CD4-positive, alpha-beta T cell treated with Interleukin-17A for 1 hour (primary cell): ENCODE data around the gene ALKBH6.
"Not testable (repeated sequence)": the region's sequence is repeated elsewhere in the genome, so short reads cannot be mapped to it uniquely, and the experiment has no call there.

Source experiments
- DNase-seq: peaks from one replicate; pipeline ENCODE4 v3.0.0-alpha.2; 2020

ALKBH6 gene

DNA sequence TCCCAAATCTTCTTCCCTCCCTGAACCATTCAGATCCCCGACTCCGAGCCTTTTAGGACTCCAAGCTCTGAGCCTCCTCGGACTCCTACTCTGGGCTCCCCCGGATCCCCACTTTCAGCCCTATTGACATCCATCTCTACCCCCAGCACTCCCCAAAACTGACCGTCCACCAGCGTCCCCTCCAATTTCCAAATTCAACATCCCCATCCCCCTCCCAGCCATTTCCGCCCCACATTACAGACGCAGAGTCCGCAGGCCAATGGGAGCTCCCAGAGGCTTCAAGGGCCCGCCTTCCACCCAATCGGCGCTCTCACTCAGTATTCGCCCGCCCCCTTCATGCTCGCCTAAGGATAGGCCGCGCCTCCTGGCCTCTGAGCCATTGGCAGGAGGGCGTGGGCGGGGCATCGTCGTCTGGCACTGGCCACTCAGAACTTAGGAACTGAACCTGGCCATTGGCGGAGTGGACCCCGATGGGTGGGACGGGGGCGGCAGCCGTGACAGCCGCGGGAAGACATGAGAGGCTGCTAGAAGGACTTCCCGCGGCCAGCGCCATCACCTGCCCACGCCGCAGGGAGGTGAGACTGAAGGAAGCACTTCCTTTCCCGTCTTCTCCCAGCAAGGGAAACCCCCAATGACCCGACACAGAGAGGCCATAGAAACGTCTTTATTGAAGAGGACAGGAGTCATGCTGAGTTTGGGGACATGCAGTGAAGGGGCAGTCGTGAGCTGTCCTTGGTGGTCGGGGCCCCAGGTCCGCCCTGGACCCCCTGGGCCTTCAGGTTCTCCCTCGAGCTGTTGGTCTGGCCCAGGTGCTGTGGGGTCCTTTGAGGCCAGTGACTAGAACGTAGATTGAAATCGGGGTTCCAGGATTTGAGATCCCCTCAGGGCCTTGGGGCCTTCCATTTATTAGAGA lies at the start of gene ALKBH6:
Gene ALKBH6, minus strand, starts transcription at position 202 of the 913 bp plus-strand sequence. CDS start 816 bp downstream, outside the sequence.
- DNase-seq = peak; percentile 99

DNA sequence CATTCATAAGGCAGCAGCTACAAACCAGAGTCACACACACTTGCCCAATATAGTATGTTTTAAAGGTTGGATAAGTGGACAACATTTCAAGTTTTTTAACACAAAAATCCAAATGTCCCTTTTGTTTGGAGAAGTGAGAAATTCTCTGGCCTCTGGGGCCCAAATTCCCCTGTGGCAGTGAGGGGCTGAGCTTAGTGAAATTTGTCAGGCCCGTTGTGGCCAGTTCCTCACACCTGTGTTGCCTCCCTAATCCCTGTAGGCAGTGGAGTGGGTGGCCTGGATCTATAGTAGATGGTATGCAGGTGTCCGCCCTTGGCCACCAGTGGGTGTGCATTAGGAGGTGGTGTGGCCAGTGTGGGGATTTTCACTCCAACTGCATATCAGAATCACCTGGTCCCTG lies 47.4 kb upstream of the ALKBH6 start:
- no peak for DNase-seq

DNA sequence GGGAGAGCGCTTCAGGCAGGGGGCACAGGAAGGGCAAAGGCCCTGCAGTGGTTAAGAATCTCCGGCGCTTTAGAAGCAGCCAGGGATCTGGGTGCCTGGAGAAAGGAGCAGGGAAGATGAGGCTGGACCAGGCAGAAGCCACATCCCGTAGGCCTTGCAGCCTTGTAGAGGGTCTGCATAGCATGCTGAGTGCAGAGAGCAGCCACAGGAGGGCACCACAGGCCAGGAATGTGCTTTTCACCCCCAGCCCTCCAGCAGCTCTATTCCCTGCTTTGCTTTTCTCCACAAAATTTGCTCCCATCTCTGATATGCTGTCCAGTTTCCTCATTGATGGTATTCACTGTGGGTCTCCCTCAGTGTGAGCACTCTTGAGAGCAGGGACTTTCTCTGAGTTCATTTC lies 46.4 kb upstream of the ALKBH6 start:
- DNase-seq = peak; percentile 21

GRCh38 chr19:36059180-36059910 lies 45.3 kb upstream of the ALKBH6 start:
- no peak for DNase-seq

DNA sequence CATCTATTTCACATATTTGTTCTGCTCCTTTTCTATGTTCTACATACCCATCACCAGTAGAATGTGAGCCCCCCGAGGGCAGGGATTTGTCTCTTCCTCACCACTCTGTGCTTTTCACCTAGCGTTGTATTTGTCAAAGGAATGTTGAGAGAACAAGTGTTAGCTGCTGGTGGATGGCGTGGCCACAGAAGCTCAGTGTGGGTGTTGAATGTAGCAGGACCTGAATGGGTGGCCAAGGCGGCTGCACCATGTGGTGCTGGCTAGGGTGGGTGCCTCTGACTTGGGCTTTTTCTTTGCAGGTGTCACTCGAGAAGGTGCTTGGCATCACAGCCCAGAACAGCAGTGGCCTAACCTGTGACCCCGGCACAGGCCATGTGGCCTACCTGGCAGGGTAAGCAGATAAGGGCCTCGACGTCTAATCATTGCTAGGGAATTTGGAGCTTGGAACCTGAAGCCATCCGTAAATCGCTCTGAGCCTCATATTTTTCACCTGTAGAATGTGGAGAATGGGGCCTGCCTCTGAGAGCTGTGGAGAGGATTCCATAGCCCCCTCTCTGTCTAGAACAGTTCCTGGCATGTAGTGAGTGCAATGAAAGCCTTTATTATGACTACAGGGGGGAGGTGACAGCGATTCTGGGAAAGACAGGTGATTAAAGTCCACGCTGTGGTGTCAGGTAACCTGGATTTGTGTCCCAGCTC lies 44.6 kb upstream of the ALKBH6 start:
- no peak for DNase-seq

DNA sequence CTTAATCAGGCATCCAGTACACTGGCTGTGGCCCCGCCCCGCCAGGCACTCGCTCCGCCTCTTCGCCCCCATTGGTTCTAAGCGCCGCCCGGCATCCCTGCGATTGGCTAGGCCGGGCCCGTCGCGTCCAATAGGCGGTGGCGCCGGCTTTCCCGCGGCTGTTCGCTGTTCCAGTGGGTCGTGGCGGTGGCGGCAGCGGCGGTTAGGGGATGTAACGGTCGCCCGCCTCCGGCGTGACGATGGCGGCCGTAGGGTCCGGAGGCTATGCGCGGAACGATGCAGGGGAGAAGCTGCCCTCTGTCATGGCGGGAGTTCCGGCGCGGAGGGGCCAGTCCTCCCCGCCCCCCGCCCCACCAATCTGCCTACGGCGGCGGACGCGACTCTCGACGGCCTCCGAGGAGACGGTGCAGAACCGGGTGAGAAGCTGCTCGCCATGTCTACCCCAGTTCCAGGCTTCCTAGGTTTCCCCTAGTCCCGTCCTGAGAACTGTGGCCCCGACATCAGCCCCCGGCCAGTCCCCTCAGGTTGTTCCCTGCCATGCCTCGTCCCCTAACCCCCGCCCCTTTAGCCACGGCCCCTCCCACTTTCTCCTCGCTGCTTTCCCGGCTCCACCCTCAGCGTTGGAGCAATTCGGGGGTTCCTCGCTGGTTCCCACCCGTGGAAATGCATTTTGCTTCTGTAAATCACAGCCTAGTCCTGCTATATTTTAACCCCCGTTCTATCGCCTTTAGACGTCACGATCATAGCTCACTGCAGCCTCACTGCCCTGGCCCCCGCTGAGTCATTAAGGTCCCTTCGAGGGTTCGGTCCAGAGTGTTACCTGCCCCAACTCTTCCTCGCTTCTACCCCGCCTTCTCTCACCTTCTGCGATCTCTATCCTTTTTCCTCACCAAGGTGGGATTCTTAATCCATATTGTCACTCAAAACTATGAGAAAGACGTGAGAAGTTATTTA lies 41.0 kb upstream of the ALKBH6 start, which contains the start of gene WDR62:
Gene WDR62, plus strand, starts transcription at position 165 of the 954 bp plus-strand sequence. Its CDS starts 75 bp downstream, at position 240.
- DNase-seq = peak; percentile 40

GRCh38 chr19:36054119-36054732 lies 40.2 kb upstream of the ALKBH6 start, which contains the start of gene THAP8:
THAP8 (minus strand) TSS chr19:36054285; CDS start chr19:36054217, 68 bp downstream.
- peak; percentile 100 for DNase-seq

DNA sequence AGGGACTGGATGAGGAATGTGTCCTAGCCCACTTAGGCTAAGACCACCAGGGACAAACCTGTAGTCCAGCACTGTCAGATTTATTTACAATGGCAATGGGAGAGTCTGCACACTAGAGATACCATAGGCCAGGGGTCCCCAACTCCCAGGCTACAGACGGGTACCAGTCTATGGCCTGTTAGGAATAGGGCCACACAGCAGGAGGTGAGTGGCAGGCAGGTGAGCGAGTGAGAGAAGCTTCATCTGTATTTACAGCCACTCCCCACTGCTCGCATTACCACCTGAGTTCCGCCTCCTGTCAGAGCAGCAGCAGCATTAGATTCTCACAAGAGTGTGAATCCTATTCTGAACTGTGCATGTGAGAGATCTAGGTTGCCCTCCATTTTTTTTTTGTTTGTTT lies 37.6 kb upstream of the ALKBH6 start:
- DNase-seq = no peak

- no peak for DNase-seq
These were observed 37.2 kb upstream of the ALKBH6 start for GRCh38 chr19:36051236-36051635.

DNA sequence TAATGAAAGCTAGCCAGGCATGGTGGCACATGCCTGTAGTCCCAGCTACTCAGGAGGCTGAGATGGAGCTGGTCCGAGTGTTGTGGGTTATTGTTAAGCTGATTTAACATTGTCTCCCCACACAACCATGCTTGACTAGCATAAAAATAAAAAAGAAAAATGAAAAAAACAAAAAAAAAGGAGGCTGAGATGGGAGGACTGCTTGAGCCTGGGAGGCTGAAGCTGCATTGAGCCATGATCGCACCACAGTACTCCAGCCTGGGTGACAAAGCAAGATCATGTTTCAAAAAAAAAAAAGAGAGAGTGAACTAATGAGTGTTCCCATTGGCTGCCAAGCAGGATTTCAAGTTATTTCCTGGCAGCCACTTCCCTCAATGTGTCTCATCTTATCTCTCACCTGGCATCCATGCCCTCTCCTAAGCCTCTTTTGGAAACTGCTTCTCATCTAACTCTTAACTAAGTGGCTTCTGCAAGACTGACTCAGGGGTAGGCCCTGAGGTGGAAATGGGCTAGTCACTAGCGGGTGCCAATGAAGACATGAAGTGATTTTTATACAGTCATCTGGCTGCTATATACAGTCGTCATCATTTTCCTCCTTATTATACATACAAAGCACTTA lies 35.2 kb upstream of the ALKBH6 start:
- DNase-seq = no peak

GRCh38 chr19:36047835-36048234 lies 33.8 kb upstream of the ALKBH6 start:
- no peak for DNase-seq

DNA sequence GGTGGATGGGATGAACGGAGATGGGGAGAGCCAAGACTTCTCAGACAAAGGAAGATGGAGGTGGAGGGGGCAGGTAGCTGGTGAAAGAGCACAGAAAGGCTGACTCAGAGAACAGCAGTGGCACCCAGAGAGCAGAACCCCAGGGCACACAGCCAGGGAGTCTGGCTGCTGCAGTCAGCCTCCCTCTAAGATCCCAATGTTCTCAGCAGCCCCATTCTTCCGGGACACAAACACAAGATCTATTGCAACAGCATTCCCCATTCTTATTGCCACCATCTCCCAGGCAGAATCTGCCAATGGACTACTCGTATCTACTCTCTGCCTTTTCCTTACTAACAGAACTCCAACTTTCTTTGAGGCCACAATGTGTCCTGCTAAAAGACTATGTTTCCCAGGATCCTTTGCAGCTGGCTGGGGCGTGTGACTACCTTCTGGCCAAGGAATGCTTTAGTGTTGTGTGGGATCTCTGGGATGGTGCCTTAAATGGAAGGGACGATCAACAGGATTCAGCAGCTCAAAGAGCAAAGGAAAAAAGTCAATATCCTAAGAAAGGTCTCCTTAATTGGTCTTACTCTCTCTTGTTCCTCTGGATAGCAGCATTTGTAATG lies 32.5 kb upstream of the ALKBH6 start:
- DNase-seq = no peak

DNA sequence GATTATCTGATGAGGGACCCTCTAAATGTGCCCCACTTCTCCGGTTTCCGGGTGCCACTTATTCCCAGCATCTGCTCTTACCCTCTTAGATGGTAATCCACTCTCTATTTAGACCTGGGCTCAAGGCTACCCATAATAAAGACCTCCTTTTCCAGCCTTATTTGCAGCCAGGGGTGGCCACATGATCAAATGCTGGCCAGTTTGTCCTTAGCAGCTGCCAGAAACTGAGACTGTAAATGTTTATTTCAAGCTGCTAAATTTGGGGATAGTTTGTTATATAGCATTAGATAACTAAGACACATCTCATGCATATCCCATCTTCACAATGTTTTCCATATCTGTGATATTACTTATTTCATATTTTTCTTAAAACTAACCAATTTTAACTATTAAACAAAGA lies 29.9 kb upstream of the ALKBH6 start:
- DNase-seq = no peak

- DNase-seq = no peak
These were observed 27.8 kb upstream of the ALKBH6 start for GRCh38 chr19:36041831-36042230.

DNA sequence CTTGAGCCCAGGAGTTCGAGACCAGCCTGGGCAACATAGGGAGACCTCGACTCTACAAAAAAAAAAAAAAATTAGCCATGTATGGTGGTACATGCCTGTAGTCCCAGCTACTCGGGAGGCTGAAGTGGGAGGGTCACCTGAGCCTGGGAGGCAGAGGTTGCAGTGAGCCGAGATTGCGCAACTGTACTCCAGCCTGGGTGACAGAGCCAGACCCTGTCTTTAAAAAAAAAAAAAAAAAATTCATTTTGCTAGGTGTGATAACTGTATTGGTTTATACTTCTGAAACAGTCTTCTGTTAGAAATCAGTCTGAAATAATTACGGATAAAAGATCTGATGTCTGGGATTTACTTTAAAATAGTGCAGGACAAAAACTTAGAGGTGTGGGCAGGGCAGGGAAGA lies 27.1 kb upstream of the ALKBH6 start:
- not testable (repeated sequence) for DNase-seq

DNA sequence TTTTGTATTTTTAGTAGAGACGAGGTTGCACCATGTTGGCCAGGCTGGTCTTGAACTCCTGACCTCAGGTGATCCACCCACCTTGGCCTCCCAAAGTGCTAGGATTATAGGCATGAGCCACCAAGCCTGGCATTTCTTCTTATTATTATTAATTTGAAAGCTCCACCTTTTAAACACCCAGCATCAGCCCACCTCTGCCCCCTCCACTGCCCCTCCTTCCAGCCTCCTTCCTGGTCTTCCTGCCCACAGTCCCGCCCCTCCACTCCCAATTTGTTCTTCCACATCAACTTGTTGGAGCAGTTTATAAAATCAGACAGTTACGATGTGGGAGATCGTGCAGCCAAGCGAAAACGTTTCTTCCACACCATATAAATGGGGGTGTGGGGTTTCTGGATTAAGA lies 26.5 kb upstream of the ALKBH6 start:
- DNase-seq = no peak

DNA sequence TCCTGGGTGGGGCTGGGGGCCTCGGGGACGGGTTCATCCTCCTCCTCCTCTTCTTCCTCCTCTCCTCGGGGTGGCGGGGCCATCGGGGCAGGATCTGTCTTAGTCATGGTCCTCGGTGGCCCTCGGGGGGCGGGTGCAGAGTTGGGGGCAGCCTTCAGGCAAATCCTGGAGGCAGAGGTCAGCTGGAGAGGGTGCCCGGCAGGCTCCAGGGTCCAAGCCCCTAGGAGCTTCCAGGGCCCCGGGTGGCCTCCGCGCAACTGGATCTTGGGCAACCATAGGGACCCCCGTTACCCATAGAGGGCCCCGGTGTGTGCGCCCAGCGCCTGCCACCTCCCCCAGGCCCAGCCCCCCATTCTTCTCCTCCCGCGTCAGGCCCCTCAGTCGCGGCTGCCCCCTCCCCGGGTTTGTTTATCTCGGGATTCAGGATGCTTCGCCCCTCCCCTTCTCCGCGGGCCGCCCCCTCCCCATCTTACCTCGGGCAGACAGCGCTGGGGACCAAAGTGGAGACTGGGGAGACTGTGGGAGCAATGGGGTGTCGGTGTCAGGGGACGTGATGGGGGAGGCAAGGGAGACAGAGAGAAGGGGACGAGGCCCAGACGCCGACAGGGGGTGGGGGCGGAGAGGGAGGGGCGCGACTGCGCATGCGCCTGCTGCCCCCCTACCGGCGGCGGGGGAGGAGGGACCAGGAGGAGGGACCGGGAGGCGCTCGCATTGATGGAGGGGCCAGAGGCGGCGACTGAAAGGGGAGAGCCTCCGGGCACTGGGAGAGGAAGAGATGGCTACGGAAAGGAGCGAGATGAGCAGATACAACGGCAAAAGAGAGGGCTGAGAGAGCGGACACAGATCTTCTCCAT lies 18.5 kb upstream of the ALKBH6 start, which contains the start of gene CLIP3:
Gene CLIP3, minus strand, starts transcription at position 623 of the 854 bp plus-strand sequence. Its CDS starts 516 bp downstream, at position 107.
- DNase-seq = peak; percentile 26

GRCh38 chr19:36031308-36031707 lies 17.3 kb upstream of the ALKBH6 start:
- DNase-seq = no peak
